Muscle of back (tissue), 11 donors: ENCODE results near the gene OBSL1. TPM values are rescaled to one million over a fixed set of nuclear protein-coding genes. Genes with fewer than 3 reads are reported as not detected.

Source experiments
- DNase-seq, 3 donors: peaks; one replicate each; pipeline versions ENCODE4 v3.0.0 to v3.0.0-alpha.2; 2013
- polyA plus RNA-seq, 10 donors: library from polyadenylated mRNA; unstranded; fragments of 120-200 nt; gene quantifications; one replicate each; pipeline ENCODE4 v1.2.1, GENCODE V29; 2013; ENCODE audit not compliant: insufficient read length in 10 of 10

The OBSL1 gene
- polyA plus RNA-seq, 10 donors, result 94.0 to 139 (median 117) TPM

DNA sequence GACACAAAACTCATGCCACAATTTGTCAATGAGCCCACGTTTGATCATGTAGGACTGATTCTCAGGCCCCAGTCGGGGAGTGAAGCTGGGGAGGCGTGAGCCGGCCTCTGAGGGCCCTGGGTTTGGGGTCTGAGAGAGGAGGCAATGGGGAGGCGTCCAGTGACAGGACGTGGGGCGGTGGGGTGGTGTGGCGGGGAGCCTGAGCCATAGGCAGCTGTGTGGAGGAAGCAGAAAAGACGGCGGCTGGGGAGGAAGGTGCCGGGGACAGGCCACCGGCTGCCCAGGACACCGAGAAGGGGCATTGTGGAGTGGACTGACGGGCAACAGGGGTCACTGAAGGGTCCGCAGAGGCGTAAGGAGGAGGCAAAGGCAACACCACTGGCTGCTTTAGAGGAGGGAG, 34.9 kb downstream of the OBSL1 start:
- no peak for DNase-seq

- no peak for DNase-seq
Observed at GRCh38 chr2:219533930-219534661, 37.2 kb downstream of the OBSL1 start.

- DNase-seq, result no peak
Observed at GRCh38 chr2:219532378-219532649, 39.0 kb downstream of the OBSL1 start.

DNA sequence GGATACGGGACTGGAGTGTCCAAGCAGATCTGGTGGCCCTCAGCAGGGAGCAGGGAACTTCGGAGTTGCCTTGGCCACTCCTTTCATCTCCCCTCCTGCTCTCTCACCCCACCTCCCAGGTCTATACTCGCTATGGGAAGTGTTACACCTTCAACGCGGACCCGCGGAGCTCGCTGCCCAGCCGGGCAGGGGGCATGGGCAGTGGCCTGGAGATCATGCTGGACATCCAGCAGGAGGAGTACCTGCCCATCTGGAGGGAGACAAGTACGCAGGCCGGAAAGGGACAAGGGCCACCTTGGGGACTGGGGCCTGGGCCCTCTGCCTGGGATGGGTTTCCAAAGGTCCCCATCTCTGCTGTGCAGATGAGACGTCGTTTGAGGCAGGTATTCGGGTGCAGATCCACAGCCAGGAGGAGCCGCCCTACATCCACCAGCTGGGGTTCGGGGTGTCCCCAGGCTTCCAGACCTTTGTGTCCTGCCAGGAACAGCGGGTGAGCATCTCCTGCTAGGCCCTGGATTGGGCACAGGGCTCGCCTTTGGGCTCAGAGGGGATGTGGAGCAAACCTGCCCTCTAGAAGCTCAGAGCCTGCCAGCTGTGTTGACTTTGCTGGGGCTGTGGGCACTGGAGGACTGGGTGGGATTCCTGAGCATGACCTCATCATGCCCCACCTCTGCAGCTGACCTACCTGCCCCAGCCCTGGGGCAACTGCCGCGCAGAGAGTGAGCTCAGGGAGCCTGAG, 39.5 kb downstream of the OBSL1 start:
- no peak for DNase-seq

- DNase-seq, result peak; percentile 78 to 92 (median 88)
Observed at GRCh38 chr2:219530048-219530963, 41.0 kb downstream of the OBSL1 start.

DNA sequence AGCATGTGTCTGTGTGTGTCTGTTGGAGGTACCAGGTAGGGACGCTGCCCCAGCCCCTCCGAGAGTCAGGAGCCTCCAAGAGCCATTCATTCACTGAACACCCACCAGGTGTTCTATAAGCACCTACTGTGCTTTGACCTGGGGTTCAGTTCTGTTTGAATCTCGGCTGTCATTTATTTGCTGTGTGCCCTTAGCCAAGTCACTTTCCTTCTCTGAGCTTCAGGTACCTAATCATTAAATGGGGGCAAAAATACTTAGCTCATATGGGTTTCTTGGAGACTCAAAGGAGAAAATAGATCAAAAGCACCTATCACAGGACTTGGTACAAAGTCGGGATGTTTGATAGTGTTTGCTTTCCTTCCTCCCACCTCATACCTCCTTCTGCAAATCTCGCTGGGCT, 43.9 kb downstream of the OBSL1 start:
- DNase-seq, result no peak

- no peak for DNase-seq
Observed at GRCh38 chr2:219527076-219527394, 44.3 kb downstream of the OBSL1 start.

GRCh38 chr2:219526320-219527075, 44.8 kb downstream of the OBSL1 start:
- no peak for DNase-seq

- DNase-seq, result no peak
Observed at GRCh38 chr2:219525533-219526232, 45.7 kb downstream of the OBSL1 start.

- no peak for DNase-seq
Observed at GRCh38 chr2:219524817-219525216, 46.5 kb downstream of the OBSL1 start.

GRCh38 chr2:219523031-219523671, 48.2 kb downstream of the OBSL1 start:
- DNase-seq, result no peak

DNA sequence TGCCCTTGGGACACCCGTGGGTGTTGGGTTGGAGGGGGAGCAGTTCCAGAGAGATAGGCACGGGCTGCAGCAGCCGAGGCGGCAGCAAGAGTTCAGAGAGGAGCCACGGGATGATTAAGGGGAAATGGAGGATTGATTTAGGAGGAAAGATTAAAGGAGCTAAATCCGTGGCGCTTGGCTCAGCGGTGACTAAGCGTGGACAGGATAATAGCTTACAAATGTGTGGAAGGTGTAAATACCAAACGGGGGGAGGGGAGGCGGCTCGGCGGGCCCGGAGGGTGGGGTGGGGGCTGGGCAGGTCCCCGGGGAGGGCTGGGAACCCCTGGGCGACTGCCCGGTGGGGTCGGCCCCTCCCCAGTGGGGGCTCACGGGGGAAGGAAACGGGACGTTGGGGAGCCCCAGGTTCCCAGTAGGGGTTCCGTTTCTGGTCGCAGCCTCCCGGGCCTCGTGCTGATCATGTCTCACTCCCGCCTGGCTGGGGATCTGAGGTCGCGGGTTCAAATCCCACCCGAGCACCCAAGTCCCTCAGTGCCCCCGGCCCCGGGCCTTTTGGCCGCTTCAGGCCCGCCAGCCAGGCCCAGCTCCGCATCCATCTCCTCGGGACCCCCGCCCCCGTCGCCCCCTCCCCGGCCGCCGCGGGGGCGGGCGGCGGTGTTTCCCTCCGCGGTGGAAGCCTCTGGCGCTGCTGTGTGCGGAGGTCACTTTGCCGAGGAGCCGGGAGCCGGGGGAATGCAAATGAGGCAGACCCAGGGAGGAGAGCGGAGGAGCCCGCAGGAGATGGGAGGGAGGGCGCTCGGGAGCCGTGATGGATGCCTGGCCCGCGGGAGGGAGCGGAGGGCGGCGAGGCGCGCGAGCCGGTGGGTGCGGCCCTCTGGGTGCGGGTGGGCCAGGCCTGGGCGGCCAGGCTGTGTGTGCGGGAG, 49.0 kb downstream of the OBSL1 start:
- DNase-seq, result peak in 1 of 3 donors; percentile 76

- peak in 1 of 3 donors; percentile 73 for DNase-seq
Observed at GRCh38 chr2:219521066-219521880, 50.1 kb downstream of the OBSL1 start.

DNA sequence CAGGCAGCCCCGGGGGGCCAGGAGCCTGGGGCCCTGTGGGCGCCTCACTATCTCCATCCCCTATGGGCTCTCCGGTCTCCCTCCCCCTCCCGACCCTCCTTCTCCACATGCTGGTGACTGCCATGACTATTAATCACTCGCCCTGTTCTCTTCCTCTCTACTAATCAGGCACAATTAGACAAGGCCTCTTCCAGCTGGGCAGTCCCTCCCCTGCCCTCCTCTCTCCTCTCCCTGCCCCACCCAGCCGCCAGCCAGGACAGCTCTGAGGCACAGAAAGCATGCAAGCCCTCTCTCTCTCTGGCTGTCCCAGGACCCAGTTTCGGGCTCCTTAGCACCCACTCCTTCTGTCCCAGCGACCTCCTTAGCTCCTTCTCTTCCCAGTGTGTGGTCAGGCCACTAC, 51.3 kb downstream of the OBSL1 start:
- no peak for DNase-seq

- no peak for DNase-seq
Observed at GRCh38 chr2:219519526-219519916, 51.8 kb downstream of the OBSL1 start.

GRCh38 chr2:219517954-219518778, 53.2 kb downstream of the OBSL1 start:
- no peak for DNase-seq

DNA sequence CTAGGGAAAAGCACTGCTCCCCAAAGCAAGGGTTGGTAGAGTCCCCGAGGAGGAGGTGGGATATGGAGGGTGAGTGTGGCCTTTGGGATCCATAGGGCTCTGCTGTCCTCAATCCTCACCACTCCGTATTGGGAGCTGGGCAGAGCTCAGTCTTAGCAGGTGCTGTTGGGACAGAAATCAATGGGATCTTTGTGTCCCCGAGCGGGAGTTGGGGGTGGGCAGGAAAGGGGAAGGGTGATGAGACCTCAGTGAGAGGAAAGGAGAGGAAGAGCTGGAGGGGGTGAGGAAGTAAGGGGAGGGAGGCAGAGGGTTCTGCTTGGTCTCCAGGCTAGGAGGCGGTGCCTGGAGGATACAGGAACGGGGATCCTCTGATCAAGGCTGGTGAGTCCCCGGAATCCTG, 54.5 kb downstream of the OBSL1 start:
- no peak for DNase-seq
